Activated CD8-positive, alpha-beta T cell treated with anti-CD3 and anti-CD28 coated beads for 36 hours (primary cell): ENCODE results near the gene NBAS. TPM values are rescaled to one million over a fixed set of nuclear protein-coding genes. Genes with fewer than 3 reads are reported as not detected.

Experiments
- ATAC-seq: fragments of 200-7000 bp; cut with Tn5 transposase; one replicate; pipeline ENCODE4 v1.10.0; 2021; ENCODE audit warnings: mild to moderate bottlenecking, moderate library complexity
- CTCF ChIA-PET: fragments of 350-600 bp; sonication (Branson Sonifier 250); formaldehyde crosslinking; loops from one replicate; lab custom pipeline; 2021; ENCODE audit warnings: antibody characterized with exemption; lab: Charles Lee
- POLR2A ChIA-PET: fragments of 350-600 bp; sonication (Branson Sonifier 250); formaldehyde crosslinking; loops from one replicate; lab custom pipeline; 2021; ENCODE audit warnings: antibody characterized with exemption; lab: Charles Lee
- DNase-seq: peaks from one replicate; pipeline ENCODE4 v3.0.0-alpha.2; 2020
- H3K27ac Mint-ChIP-seq: one replicate; pipeline ENCODE4 v1.8.0; 2021; ENCODE audit warnings: mild to moderate bottlenecking, mixed read lengths
- H3K27me3 Mint-ChIP-seq: one replicate; pipeline ENCODE4 v1.8.0; 2021; ENCODE audit warnings: mixed read lengths
- H3K36me3 Mint-ChIP-seq: one replicate; pipeline ENCODE4 v1.8.0; 2021; ENCODE audit warnings: low read depth, mixed read lengths
- H3K4me1 Mint-ChIP-seq: one replicate; pipeline ENCODE4 v1.8.0; 2021; ENCODE audit warnings: low read depth, mixed read lengths
- H3K4me3 Mint-ChIP-seq: one replicate; pipeline ENCODE4 v1.8.0; 2021; ENCODE audit warnings: mild to moderate bottlenecking, moderate library complexity, mixed read lengths
- H3K9me3 Mint-ChIP-seq: one replicate; pipeline ENCODE4 v1.8.0; 2021; ENCODE audit warnings: mixed read lengths
- intact Hi-C: fragments of 100-400 bp; cut with micrococcal nuclease; formaldehyde crosslinking; loops from one replicate; pipeline ENCODE4 v1.10.0; 2022
- total RNA-seq, 2 experiments: library from RNA; stranded (reverse); gene quantifications; one replicate each; pipeline ENCODE4 v1.2.3, GENCODE V29; 2021
- TF ChIP-seq, protein P1 (sequence below): fragments of 200-600 bp; IDR thresholded peaks from one replicate; pipeline ENCODE4 v1.8.0; 2022; ENCODE audit warnings: antibody characterized with exemption, mild to moderate bottlenecking

NBAS gene
- total RNA-seq, 2 experiments from 2014 or later = 40.9 to 41.9 TPM

- Mint-ChIP-seq H3K9me3 (no peaks in the 10 kb centered on the region), H3K27me3 (no peaks in the 10 kb centered on the region), H3K27ac (no peak overlapping the region), H3K4me3 (no peak overlapping the region), H3K4me1 (peaks cover 4% of the 10 kb centered on the region), H3K36me3 (peaks cover 20% of the 10 kb centered on the region)
- ATAC-seq (no peak), DNase-seq (no peak)
- ChIA-PET POLR2A (no interaction called here), CTCF (no interaction called here)
- TF ChIP-seq, protein P1, sequence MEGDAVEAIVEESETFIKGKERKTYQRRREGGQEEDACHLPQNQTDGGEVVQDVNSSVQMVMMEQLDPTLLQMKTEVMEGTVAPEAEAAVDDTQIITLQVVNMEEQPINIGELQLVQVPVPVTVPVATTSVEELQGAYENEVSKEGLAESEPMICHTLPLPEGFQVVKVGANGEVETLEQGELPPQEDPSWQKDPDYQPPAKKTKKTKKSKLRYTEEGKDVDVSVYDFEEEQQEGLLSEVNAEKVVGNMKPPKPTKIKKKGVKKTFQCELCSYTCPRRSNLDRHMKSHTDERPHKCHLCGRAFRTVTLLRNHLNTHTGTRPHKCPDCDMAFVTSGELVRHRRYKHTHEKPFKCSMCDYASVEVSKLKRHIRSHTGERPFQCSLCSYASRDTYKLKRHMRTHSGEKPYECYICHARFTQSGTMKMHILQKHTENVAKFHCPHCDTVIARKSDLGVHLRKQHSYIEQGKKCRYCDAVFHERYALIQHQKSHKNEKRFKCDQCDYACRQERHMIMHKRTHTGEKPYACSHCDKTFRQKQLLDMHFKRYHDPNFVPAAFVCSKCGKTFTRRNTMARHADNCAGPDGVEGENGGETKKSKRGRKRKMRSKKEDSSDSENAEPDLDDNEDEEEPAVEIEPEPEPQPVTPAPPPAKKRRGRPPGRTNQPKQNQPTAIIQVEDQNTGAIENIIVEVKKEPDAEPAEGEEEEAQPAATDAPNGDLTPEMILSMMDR = no peak
- intact Hi-C loops = no loop called here
Measured at GRCh38 chr2:15168116-15168515, 393.0 kb downstream of the NBAS start.

- ChIA-PET CTCF (no interaction called here), POLR2A (no interaction called here)
- peaks cover 20% of the 10 kb centered on the region for H3K36me3 Mint-ChIP-seq
- intact Hi-C loops = no loop called here
- TF ChIP-seq, protein P1 = no peak
- H3K27me3 Mint-ChIP-seq = peaks cover 3% of the 10 kb centered on the region
- H3K4me3 Mint-ChIP-seq = no peak overlapping the region
- DNase-seq (no peak), ATAC-seq (no peak)
- H3K4me1 Mint-ChIP-seq = no peaks in the 10 kb centered on the region
- H3K9me3 Mint-ChIP-seq = no peaks in the 10 kb centered on the region
- no peak overlapping the region for H3K27ac Mint-ChIP-seq
Measured at GRCh38 chr2:15166878-15167277, 394.3 kb downstream of the NBAS start.

DNA sequence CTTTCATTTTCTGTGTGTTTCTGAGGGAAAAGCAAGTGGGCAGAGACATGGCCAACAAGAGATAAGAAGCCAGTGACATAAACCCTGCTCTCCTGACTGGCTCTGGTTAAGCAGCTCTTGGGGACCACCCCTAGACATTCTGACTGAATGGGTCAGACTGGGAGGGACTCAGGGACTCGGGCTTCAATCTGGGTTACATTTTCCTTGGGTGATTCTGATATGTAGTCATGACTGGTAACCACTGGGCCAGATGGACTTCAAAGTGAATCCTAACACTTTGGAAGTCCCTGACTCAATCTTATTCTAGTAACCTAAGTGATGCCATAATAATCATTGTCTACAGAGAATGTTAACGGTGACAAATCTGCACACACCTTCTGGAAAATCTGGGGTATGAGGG is 397.8 kb downstream of the NBAS start:
- Mint-ChIP-seq H3K27ac (no peak overlapping the region), H3K27me3 (peaks cover 5% of the 10 kb centered on the region), H3K4me3 (no peak overlapping the region), H3K36me3 (peaks cover 12% of the 10 kb centered on the region), H3K9me3 (no peaks in the 10 kb centered on the region), H3K4me1 (no peaks in the 10 kb centered on the region)
- ChIA-PET CTCF (no interaction called here), POLR2A (no interaction called here)
- intact Hi-C loops = no loop called here
- ATAC-seq (no peak), DNase-seq (no peak)
- TF ChIP-seq, protein P1 = no peak

GRCh38 chr2:15162620-15163019 is 398.5 kb downstream of the NBAS start:
- ChIA-PET POLR2A (no interaction called here), CTCF (no interaction called here)
- intact Hi-C loops = no loop called here
- no peak for ATAC-seq
- no peaks in the 10 kb centered on the region for H3K9me3 Mint-ChIP-seq
- no peak for DNase-seq
- H3K4me1 Mint-ChIP-seq = no peaks in the 10 kb centered on the region
- TF ChIP-seq, protein P1 = no peak
- peaks cover 5% of the 10 kb centered on the region for H3K27me3 Mint-ChIP-seq
- H3K27ac Mint-ChIP-seq = no peak overlapping the region
- no peak overlapping the region for H3K4me3 Mint-ChIP-seq
- peaks cover 9% of the 10 kb centered on the region for H3K36me3 Mint-ChIP-seq

DNA sequence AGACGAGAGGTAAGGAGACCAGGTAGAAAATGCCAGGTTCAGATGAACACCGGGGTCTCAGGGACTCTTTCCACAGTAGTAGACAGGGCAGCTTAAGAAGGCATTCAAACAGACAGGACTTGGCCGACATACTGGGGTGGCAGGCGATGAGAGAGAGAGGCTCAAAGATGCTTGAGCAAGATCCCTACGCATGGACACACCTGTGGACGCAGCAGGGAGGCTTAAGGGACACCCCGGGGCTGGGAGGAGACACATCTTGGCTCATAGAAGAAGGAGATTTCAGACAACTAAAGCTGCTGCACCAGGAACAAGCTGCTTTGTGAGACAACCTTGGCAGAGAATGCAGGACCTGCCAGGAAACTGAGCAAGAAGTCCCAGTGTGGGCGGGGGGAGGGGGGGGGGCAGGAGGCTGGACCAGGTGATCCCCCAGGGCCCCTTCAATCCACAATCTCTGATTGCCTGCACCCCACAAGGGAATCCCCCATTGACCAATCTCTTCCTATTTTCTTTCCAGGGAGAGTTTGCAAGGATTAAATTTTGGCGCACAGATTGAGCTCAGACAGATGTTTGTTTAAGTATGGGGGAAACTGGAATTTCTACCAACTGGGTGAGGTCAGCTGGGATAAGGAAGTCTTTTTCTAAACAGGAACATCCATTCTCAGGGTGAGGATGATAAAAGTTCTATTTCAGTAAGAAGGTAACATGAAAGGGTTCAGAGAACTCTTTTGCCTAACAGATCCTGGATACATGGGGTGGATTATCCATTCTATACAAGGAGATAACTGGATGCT is 400.7 kb downstream of the NBAS start:
- no peaks in the 10 kb centered on the region for H3K9me3 Mint-ChIP-seq
- intact Hi-C loops = no loop called here
- TF ChIP-seq, protein P1 = no peak
- peaks cover 2% of the 10 kb centered on the region for H3K36me3 Mint-ChIP-seq
- no peak for DNase-seq
- CTCF ChIA-PET = interaction anchor here (0.7 to 1.5 kb wide), 12 partner anchors 8 to 1985 kb away, joined by 3 to 5 read pairs (median 3); no protein-coding TSS in a partner anchor
- POLR2A ChIA-PET = no interaction called here
- ATAC-seq = no peak
- H3K4me1 Mint-ChIP-seq = peaks cover 11% of the 10 kb centered on the region
- no peak overlapping the region for H3K4me3 Mint-ChIP-seq
- no peak overlapping the region for H3K27ac Mint-ChIP-seq
- peaks cover 8% of the 10 kb centered on the region for H3K27me3 Mint-ChIP-seq
